Progenitor cell of endocrine pancreas (in vitro differentiated cells): Measurements from ENCODE around the gene DPP8. TPM values are rescaled to one million over a fixed set of nuclear protein-coding genes. Genes with fewer than 3 reads are reported as not detected.
A peak's percentile ranks its signal among the peaks of the same experiment; 100 is the strongest.

Experiments
- DNase-seq: peaks from one replicate; pipeline ENCODE4 v3.0.0; 2021; ENCODE audit warnings: low spot score; ENCODE audit not compliant: unreplicated experiment
- H3K27ac Mint-ChIP-seq: 2 replicates; pipeline ENCODE4 v1.8.0; 2021; ENCODE audit warnings: mild to moderate bottlenecking, moderate library complexity, mixed read lengths
- H3K27me3 Mint-ChIP-seq: 2 replicates; pipeline ENCODE4 v1.8.0; 2021; ENCODE audit warnings: mixed read lengths
- H3K36me3 Mint-ChIP-seq: 2 replicates; pipeline ENCODE4 v1.8.0; 2022; ENCODE audit warnings: mixed read lengths; ENCODE audit not compliant: insufficient read depth
- H3K4me1 Mint-ChIP-seq: 2 replicates; pipeline ENCODE4 v1.8.0; 2021; ENCODE audit warnings: low read depth, mixed read lengths
- H3K4me3 Mint-ChIP-seq: 2 replicates; pipeline ENCODE4 v1.8.0; 2021; ENCODE audit warnings: low read depth, mild to moderate bottlenecking, moderate library complexity, mixed read lengths
- H3K9me3 Mint-ChIP-seq: 2 replicates; pipeline ENCODE4 v1.8.0; 2021; ENCODE audit warnings: low read depth, mixed read lengths
- total RNA-seq: library from RNA; stranded (reverse); gene quantifications from 2 replicates; pipeline ENCODE4 v1.2.1, GENCODE V29; 2021
- TF ChIP-seq, protein P1 (sequence below): fragments of 200-600 bp; sonication (generic); IDR thresholded peaks from one replicate; pipeline ENCODE4 v1.5.0; 2021; ENCODE audit warnings: antibody characterized with exemption, mild to moderate bottlenecking; ENCODE audit not compliant: unreplicated experiment

Gene DPP8
- total RNA-seq, 1 donor from 2014 or later = 30.7 TPM

GRCh38 chr15:65524226-65524625, 6.7 kb upstream of the DPP8 start:
- Mint-ChIP-seq H3K36me3 (no peaks in the 10 kb centered on the region), H3K27me3 (no peaks in the 10 kb centered on the region), H3K9me3 (no peaks in the 10 kb centered on the region), H3K4me3 (no peak overlapping the region), H3K27ac (no peak overlapping the region), H3K4me1 (peaks cover 5% of the 10 kb centered on the region)
- no peak for DNase-seq
- TF ChIP-seq, protein P1, sequence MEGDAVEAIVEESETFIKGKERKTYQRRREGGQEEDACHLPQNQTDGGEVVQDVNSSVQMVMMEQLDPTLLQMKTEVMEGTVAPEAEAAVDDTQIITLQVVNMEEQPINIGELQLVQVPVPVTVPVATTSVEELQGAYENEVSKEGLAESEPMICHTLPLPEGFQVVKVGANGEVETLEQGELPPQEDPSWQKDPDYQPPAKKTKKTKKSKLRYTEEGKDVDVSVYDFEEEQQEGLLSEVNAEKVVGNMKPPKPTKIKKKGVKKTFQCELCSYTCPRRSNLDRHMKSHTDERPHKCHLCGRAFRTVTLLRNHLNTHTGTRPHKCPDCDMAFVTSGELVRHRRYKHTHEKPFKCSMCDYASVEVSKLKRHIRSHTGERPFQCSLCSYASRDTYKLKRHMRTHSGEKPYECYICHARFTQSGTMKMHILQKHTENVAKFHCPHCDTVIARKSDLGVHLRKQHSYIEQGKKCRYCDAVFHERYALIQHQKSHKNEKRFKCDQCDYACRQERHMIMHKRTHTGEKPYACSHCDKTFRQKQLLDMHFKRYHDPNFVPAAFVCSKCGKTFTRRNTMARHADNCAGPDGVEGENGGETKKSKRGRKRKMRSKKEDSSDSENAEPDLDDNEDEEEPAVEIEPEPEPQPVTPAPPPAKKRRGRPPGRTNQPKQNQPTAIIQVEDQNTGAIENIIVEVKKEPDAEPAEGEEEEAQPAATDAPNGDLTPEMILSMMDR = no peak

DNA sequence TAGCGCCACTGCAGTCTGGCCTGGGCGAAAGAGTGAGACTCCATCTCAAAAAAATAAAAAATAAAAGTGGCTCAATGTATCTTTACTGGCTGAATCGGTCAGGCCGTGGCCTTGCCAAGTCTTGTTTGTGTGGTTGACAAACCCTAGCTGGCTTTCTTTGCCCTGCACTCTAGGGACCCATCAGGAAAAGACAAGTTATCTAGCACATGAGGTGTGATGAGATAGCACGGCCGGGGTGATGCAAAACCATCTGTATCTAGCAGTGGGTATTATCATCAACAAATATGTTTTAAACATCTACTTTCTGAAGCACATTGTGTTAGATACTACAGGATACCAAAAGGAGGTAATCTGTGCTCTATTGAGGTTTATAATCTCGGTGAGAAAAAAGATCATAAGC, 3.9 kb upstream of the DPP8 start:
- Mint-ChIP-seq H3K4me3 (no peak overlapping the region), H3K4me1 (peaks cover 13% of the 10 kb centered on the region), H3K27me3 (no peaks in the 10 kb centered on the region), H3K27ac (no peak overlapping the region), H3K9me3 (no peaks in the 10 kb centered on the region), H3K36me3 (no peaks in the 10 kb centered on the region)
- TF ChIP-seq, protein P1 = no peak
- no peak for DNase-seq

- TF ChIP-seq, protein P1 = no peak
- no peak overlapping the region for H3K27ac Mint-ChIP-seq
- no peaks in the 10 kb centered on the region for H3K27me3 Mint-ChIP-seq
- DNase-seq = no peak
- no peak overlapping the region for H3K4me3 Mint-ChIP-seq
- H3K4me1 Mint-ChIP-seq = peaks cover 14% of the 10 kb centered on the region
- H3K36me3 Mint-ChIP-seq = no peaks in the 10 kb centered on the region
- H3K9me3 Mint-ChIP-seq = no peaks in the 10 kb centered on the region
Measured at GRCh38 chr15:65518633-65519285, 1.3 kb upstream of the DPP8 start.

DNA sequence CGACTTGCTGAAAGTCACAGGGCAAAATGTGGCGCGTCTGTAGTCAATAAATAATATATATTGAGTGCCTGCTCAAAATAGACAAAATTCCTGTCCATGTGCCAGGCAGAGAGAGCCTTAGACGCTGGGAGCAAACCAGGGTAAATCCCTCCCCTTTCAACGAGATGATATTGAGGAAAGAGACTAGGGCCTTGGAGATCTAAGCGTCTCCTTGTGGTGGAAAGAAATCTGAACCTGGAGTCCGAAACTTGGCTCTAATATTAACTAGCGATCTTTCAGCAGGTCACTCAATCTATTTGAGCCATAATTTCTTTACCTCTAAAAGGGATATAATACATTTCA, 348 bp upstream of the DPP8 start:
- Mint-ChIP-seq H3K27ac (peak overlapping the region; percentile 86), H3K4me1 (peaks cover 14% of the 10 kb centered on the region), H3K9me3 (no peaks in the 10 kb centered on the region), H3K27me3 (no peaks in the 10 kb centered on the region), H3K36me3 (peaks cover 2% of the 10 kb centered on the region), H3K4me3 (peak overlapping the region; percentile 89)
- TF ChIP-seq, protein P1 = peak; percentile 3
- no peak for DNase-seq

GRCh38 chr15:65512807-65513416, 4.6 kb downstream of the DPP8 start:
- H3K9me3 Mint-ChIP-seq = no peaks in the 10 kb centered on the region
- H3K4me1 Mint-ChIP-seq = peaks cover 14% of the 10 kb centered on the region
- no peaks in the 10 kb centered on the region for H3K27me3 Mint-ChIP-seq
- no peak overlapping the region for H3K4me3 Mint-ChIP-seq
- H3K36me3 Mint-ChIP-seq = peaks cover 9% of the 10 kb centered on the region
- TF ChIP-seq, protein P1 = no peak
- no peak overlapping the region for H3K27ac Mint-ChIP-seq
- no peak for DNase-seq
